GM21515 (cell line): ENCODE data around the gene C12orf57.

Experiments
- ATAC-seq: cut with Tn5 transposase; IDR thresholded peaks from one replicate; pipeline ENCODE4 v1.9.1; 2021; ENCODE audit not compliant: unreplicated experiment

Gene C12orf57

DNA sequence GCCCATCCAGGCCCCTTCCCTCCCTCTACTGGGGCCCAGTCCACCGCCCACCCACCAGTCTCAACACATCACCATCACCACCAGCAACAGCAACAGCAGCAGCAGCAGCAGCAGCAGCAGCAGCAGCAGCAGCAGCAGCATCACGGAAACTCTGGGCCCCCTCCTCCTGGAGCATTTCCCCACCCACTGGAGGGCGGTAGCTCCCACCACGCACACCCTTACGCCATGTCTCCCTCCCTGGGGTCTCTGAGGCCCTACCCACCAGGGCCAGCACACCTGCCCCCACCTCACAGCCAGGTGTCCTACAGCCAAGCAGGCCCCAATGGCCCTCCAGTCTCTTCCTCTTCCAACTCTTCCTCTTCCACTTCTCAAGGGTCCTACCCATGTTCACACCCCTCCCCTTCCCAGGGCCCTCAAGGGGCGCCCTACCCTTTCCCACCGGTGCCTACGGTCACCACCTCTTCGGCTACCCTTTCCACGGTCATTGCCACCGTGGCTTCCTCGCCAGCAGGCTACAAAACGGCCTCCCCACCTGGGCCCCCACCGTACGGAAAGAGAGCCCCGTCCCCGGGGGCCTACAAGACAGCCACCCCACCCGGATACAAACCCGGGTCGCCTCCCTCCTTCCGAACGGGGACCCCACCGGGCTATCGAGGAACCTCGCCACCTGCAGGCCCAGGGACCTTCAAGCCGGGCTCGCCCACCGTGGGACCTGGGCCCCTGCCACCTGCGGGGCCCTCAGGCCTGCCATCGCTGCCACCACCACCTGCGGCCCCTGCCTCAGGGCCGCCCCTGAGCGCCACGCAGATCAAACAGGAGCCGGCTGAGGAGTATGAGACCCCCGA, 7.0 kb upstream of the C12orf57 start:
- peak; percentile 11 for ATAC-seq

- ATAC-seq, result peak; percentile 76
These were observed 6.1 kb upstream of the C12orf57 start for GRCh38 chr12:6937481-6938352.

DNA sequence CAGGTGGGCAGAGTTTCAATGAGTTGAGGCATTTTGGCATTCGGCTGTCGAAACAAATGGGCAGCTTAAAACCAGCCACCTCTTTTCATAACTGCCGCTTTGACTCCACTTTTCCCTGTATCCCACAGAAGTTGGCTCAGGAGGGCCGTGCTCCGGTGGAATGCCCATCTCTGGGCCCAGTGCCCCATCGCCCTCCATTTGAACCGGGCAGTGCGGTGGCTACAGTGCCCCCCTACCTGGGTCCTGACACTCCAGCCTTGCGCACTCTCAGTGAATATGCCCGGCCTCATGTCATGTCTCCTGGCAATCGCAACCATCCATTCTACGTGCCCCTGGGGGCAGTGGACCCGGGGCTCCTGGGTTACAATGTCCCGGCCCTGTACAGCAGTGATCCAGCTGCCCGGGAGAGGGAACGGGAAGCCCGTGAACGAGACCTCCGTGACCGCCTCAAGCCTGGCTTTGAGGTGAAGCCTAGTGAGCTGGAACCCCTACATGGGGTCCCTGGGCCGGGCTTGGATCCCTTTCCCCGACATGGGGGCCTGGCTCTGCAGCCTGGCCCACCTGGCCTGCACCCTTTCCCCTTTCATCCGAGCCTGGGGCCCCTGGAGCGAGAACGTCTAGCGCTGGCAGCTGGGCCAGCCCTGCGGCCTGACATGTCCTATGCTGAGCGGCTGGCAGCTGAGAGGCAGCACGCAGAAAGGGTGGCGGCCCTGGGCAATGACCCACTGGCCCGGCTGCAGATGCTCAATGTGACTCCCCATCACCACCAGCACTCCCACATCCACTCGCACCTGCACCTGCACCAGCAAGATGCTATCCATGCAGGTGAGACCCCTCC, 5.2 kb upstream of the C12orf57 start:
- no peak for ATAC-seq

DNA sequence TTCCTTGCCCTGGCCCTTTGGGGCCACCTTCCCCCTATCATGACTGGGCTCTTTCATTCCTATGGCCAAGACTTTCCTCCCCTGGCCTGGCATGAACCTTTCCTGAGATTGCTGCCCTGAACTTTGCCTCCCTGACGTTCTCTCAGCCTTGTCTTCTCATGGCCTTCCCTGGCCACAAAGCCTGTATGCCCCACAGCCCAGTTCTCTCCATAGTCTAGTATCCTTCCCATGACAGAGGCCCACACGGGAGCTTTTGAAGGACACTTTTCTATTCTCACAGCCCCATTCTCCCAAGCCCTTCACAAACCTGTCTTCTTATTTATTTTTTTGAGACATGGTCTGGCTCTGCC, 4.7 kb upstream of the C12orf57 start:
- ATAC-seq, result no peak

GRCh38 chr12:6941267-6941666, 2.6 kb upstream of the C12orf57 start:
- no peak for ATAC-seq

GRCh38 chr12:6941782-6942181, 2.0 kb upstream of the C12orf57 start:
- no peak for ATAC-seq

DNA sequence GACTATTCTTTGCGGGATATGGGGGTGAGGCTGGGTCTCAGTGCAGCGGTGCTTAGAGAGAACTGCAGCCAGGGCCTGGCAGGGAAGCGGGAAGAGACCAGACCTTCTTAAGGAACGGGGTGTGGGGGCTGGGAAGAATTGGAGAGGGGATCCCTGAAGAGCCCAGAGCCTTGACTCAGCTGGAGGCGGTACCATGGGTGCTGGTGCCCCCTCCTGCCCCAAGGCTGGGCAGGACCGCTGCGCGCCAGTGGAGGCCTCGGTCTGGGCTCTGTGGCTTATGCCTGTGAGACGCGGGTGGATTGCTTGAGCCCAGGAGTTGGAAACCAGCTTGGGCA, 1.5 kb upstream of the C12orf57 start:
- ATAC-seq, result no peak

GRCh38 chr12:6943389-6943721, 467 bp upstream of the C12orf57 start:
- peak; percentile 29 for ATAC-seq

GRCh38 chr12:6944381-6945186, 762 bp downstream of the C12orf57 start:
- ATAC-seq, result peak; percentile 39

DNA sequence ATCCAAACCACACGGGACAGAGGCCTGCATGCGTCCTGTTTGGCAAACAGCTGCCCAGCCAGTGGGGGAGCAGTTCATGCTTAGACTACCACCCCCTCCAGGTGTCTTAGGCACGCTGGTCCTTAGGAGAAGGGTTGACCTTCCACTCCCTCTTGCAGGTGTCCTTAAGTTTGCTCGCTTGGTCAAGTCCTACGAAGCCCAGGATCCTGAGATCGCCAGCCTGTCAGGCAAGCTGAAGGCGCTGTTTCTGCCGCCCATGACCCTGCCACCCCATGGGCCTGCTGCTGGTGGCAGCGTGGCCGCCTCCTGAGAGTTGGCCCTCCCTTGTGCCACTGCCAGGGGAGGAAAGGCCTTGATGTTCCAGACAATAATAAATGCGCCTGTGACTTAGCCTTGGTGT, 1.8 kb downstream of the C12orf57 start:
- no peak for ATAC-seq

DNA sequence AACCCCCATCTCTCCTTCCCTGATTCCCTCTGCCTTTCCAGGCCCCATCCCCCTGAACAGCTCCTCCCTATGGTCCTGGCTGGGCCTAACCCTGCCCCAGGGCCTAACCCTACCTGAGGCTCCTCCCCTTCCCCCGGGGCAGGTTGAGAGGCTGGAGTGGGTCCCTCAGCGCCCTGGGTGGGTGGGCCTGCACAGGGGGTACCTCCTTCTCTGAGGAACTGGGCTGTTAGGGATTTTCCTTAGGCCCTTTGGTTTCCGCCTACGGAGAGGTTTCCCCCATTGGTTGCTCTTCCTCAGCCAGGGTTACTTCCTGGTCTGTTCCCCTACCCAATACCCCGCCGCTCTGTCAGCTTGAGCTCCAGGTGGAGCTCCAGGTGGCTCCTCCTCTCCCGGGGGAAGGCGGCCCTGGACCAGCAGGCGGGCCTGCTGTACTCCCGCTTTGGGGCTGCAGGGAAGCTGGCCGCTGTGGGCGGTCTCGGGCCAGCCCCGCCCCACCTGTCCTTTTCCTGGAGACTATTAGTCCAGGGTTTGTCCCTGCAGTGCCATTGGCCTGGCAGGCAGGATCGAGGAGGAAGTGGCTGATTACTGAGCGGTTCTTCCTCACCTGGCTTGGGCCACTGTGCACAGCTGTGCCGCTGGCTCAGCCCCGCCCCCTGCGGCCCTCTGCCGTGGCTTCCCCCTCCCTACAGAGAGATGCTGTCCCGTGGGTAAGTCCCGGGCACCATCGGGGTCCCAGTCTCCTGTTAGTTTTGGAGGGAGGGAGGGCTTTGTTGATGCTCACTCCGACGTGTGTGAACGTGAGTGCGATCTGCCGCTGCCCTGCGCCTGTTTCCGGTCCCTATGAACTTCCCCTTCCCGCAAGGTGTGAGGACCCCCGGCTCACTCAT, 2.5 kb downstream of the C12orf57 start:
- no peak for ATAC-seq

GRCh38 chr12:6946920-6947374, 3.1 kb downstream of the C12orf57 start:
- ATAC-seq, result no peak

DNA sequence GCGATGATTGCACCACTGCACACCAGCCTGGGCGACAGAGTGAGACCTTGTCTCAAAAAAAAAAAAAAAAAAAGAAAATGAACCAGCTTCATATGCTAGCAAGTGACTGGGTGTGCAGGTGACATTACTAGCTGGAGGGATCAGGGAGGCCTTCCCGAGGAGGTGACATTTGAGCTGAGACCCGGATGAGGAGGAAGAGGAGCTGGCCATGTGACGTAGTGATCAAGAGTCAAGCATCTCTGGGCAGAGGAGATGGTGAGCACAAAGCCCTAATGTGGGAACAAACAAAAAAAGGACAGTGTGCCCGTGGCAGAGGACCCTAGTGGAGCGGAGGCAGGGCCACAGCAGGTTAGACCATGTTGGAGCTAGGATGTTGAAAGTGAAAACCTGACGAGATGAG, 3.8 kb downstream of the C12orf57 start:
- ATAC-seq, result no peak

DNA sequence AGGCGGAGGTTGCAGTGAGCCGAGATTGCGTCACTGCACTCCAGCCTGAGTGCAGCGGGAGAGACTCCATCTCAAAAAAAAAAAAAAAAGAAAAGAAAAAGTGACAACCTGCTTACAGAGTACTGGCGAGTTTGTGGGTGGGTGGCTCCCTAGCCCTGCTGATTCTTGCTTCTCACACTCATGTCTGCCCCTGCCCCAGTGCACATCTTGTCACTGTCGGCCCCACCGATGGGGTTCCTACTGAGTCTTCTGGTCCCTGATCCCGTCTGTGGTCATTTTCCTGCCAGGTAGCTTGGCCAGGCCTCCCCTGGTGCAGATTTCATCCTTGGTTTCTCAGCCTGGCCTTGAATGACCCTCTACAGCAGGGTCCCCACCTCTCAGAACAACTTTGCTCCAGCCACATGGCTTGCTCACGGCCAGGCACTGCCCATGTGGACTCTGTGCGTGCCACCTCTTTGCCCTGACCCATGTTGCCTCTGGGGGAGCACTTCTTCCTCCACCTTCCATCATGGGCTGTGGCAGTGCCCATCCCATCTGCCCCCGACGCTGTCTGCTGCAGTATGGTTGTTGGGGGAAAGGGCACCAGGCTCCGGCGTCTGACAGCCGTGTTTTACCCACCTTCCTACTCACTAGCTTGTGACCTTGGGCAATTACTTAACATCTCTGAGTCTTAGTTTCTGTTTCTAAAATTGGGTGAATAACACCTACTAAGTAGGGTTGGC, 5.2 kb downstream of the C12orf57 start:
- ATAC-seq, result no peak

DNA sequence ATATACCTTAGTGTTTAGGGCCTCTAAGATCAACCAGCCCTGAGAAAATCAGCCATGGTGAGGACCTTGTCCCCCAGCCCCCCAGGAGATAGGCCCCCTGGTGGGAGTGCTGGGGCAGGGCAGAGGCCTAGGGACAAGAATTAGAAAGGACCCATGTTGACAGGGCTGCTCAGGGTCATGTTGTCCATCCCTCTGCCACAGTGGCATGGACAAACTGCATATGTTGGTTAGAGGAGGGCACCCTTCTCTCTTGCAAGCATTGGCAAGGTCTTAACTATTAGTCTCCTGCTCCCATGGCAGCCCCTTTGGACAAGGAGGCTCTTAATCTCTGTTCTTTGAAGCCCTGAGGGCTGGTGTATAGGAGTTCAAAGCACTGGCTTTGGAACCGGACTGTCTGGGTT, 6.6 kb downstream of the C12orf57 start:
- no peak for ATAC-seq

DNA sequence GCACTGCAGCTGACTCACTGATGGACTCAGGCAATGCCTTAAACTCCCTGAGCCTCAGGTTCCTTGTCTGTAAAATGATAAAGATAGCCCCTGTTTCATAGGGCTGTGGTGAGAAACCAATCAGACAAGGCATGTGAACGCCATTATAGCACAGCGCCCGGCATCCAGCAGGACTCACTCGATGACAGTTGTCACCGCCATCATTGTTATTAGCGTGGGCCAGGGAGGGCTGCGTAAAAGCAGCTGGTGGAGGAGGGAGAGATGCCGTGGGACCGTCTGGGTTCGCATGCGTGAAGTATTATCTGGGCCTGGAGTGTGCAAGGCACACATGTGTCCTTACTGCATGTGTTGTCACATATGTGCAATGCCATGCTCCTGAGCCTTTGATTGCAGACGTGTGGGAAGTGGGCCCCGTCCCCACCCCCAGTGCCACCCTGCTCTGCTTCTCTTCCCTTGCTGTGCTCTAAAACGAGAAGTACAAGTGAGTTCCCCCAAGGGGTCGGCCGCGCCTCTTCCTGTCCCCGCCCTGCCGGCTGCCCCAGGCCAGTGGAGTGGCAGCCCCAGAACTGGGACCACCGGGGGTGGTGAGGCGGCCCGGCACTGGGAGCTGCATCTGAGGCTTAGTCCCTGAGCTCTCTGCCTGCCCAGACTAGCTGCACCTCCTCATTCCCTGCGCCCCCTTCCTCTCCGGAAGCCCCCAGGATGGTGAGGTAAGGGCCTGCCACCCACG, 7.2 kb downstream of the C12orf57 start, which contains the start of gene PTPN6:
TSS of gene PTPN6 (plus strand) at position 546 of the 730 bp plus-strand sequence. CDS start at position 703, 157 bp downstream.
- no peak for ATAC-seq

- ATAC-seq, result no peak
These were observed 7.8 kb downstream of the C12orf57 start for GRCh38 chr12:6951551-6952120.
